SK-N-MC (cell line): ENCODE data around the gene TSPAN15.

ENCODE experiments used
- EZH2 ChIP-seq: fragments of 200-600 bp; sonication (generic); IDR thresholded peaks from one replicate; pipeline ENCODE4 v1.6.1; 2017; ENCODE audit warnings: antibody characterized with exemption
- FOXP2 ChIP-seq: optimal IDR thresholded peaks from 2 replicates; pipeline ENCODE3; 2011; ENCODE audit warnings: mild to moderate bottlenecking, moderate library complexity; ENCODE audit not compliant: insufficient read depth; ENCODE audit errors: extremely low read length, control extremely low read depth
- POLR2AphosphoS5 ChIP-seq: IDR thresholded peaks from 2 replicates; pipeline ENCODE4 v1.6.1; 2012; ENCODE audit warnings: mild to moderate bottlenecking, low read depth, low read length, borderline replicate concordance

- TF ChIP-seq EZH2 = no peak
- TF ChIP-seq POLR2AphosphoS5 = no peak
- TF ChIP-seq FOXP2 = no peak
These were observed 47.7 kb upstream of the TSPAN15 start for GRCh38 chr10:69403519-69403918.
